HepG2 (cell line): Measurements from ENCODE around the gene GNA12. TPM values are rescaled to one million over a fixed set of nuclear protein-coding genes. Genes with fewer than 3 reads are reported as not detected.

Experiments
- BCL6 ChIP-seq: IDR thresholded peaks from 2 replicates; pipeline ENCODE4 v1.6.1; 2016; ENCODE audit warnings: missing genetic modification reagents, missing compliant biosample characterization
- FOXA1 ChIP-seq, 2 experiments: fragments of 450-650 bp in 1 of 2; sonication (generic) in 1 of 2; formaldehyde crosslinking in 1 of 2; IDR thresholded peaks; 2 replicates each; pipeline versions ENCODE4 v1.4.0 to v1.6.1; 2016 to 2020; ENCODE audit warnings: missing genetic modification reagents in 1 of 2
- HMG20A ChIP-seq: IDR thresholded peaks from 2 replicates; pipeline ENCODE4 v1.6.1; 2016; ENCODE audit warnings: borderline replicate concordance
- HOXA3 ChIP-seq: sonication (generic); formaldehyde crosslinking; IDR thresholded peaks from 2 replicates; pipeline ENCODE4 v1.5.0; 2020; ENCODE audit warnings: missing genetic modification reagents
- JUND ChIP-seq: sonication (generic); formaldehyde crosslinking; IDR thresholded peaks from 2 replicates; pipeline ENCODE4 v1.8.0; 2022; ENCODE audit warnings: mild to moderate bottlenecking, missing genetic modification reagents
- MEIS1 ChIP-seq: sonication (generic); formaldehyde crosslinking; IDR thresholded peaks from 2 replicates; pipeline ENCODE4 v1.9.0; 2021; ENCODE audit warnings: mild to moderate bottlenecking, missing genetic modification reagents, moderate library complexity, borderline replicate concordance
- NR2F1 ChIP-seq, 2 experiments: fragments of 450-650 bp in 1 of 2; formaldehyde crosslinking in 1 of 2; IDR thresholded peaks; 2 replicates each; pipeline versions ENCODE4 v1.5.0 to v1.6.1; 2016 to 2020; ENCODE audit warnings: mild to moderate bottlenecking in 1 of 2, missing compliant biosample characterization in 1 of 2, missing genetic modification reagents in 1 of 2, moderate library complexity in 1 of 2
- PHF21A ChIP-seq: sonication (generic); formaldehyde crosslinking; IDR thresholded peaks from 2 replicates; pipeline ENCODE4 v1.5.0; 2020; ENCODE audit warnings: mild to moderate bottlenecking, missing genetic modification reagents
- RBM22 ChIP-seq: fragments of 200-400 bp; formaldehyde crosslinking; optimal IDR thresholded peaks from 2 replicates; pipeline ENCODE3; 2017; ENCODE audit warnings: mild to moderate bottlenecking, low read length, moderate library complexity
- SRSF9 ChIP-seq: fragments of 200-400 bp; formaldehyde crosslinking; IDR thresholded peaks from 2 replicates; pipeline ENCODE4 v1.6.1; 2018; ENCODE audit warnings: borderline replicate concordance, mild to moderate bottlenecking, low read depth, low read length; ENCODE audit not compliant: insufficient read depth, poor library complexity, severe bottlenecking
- TBX3 ChIP-seq: fragments of 450-650 bp; IDR thresholded peaks from 2 replicates; pipeline ENCODE4 v1.6.1; 2017; ENCODE audit warnings: antibody characterized with exemption, mild to moderate bottlenecking, inconsistent platforms, borderline replicate concordance
- YEATS2 ChIP-seq: sonication (generic); formaldehyde crosslinking; IDR thresholded peaks from 2 replicates; pipeline ENCODE4 v1.4.0; 2020; ENCODE audit warnings: missing genetic modification reagents, borderline replicate concordance
- ZFP36L2 ChIP-seq: sonication (generic); formaldehyde crosslinking; IDR thresholded peaks from 2 replicates; pipeline ENCODE4 v1.4.0; 2020; ENCODE audit warnings: missing genetic modification reagents
- ZFP90 ChIP-seq: sonication (generic); formaldehyde crosslinking; IDR thresholded peaks from 2 replicates; pipeline ENCODE4 v1.8.0; 2022; ENCODE audit warnings: missing genetic modification reagents, mild to moderate bottlenecking, inconsistent platforms, borderline replicate concordance
- ZFX ChIP-seq: sonication (generic); formaldehyde crosslinking; IDR thresholded peaks from 2 replicates; pipeline ENCODE4 v1.4.0; 2020; ENCODE audit warnings: mild to moderate bottlenecking, low read depth, missing genetic modification reagents, moderate library complexity
- ZNF496 ChIP-seq: sonication (generic); formaldehyde crosslinking; IDR thresholded peaks from 2 replicates; pipeline ENCODE4 v1.8.1; 2023; ENCODE audit warnings: mild to moderate bottlenecking, moderate library complexity, missing genetic modification reagents; ENCODE audit not compliant: insufficient replicate concordance
- ZNF839 ChIP-seq: sonication (generic); formaldehyde crosslinking; IDR thresholded peaks from 2 replicates; pipeline ENCODE4 v1.4.0; 2020; ENCODE audit warnings: missing genetic modification reagents, mild to moderate bottlenecking, borderline replicate concordance
- ZSCAN20 ChIP-seq: sonication (generic); formaldehyde crosslinking; IDR thresholded peaks from 2 replicates; pipeline ENCODE4 v1.4.0; 2020; ENCODE audit warnings: missing genetic modification reagents, mild to moderate bottlenecking, borderline replicate concordance
- polyA plus RNA-seq, 8 experiments: library from polyadenylated mRNA; depleted of rRNA in 3 of 8; stranded (reverse) in 7 of 8; unstranded in 1 of 8; fragments of >200 nt; fragmentation: Illumina TruSeq in 4 of 8; extraction: Trizol in 4 of 8; gene quantifications; 2 replicates each; pipeline versions ENCODE4 v1.2.1 to v1.2.3, GENCODE V29; 2011 to 2016; ENCODE audit warnings: low read depth in 4 of 8, missing spikeins in 1 of 8, mixed read lengths in 1 of 8; ENCODE audit not compliant: insufficient read depth in 1 of 8
- total RNA-seq, 5 experiments: library from RNA; depleted of rRNA; stranded (reverse); fragments of >200 nt; fragmentation: Illumina TruSeq; extraction: Trizol; gene quantifications; 2 replicates each; pipeline ENCODE4 v1.2.3, GENCODE V29; 2016; ENCODE audit warnings: low read depth in 1 of 5
- TF ChIP-seq, protein P1 (sequence below): sonication (generic); formaldehyde crosslinking; IDR thresholded peaks from 2 replicates; pipeline ENCODE4 v1.4.0; 2020; ENCODE audit warnings: missing genetic modification reagents, low read depth, mild to moderate bottlenecking, borderline replicate concordance
- TF ChIP-seq, protein P2 (sequence below), 2 experiments: fragments of 450-650 bp in 1 of 2; sonication (generic) in 1 of 2; formaldehyde crosslinking; IDR thresholded peaks; 2 replicates each; pipeline versions ENCODE4 v1.5.0 to v1.8.0; 2020 to 2022; ENCODE audit warnings: mild to moderate bottlenecking in 1 of 2, missing genetic modification reagents in 1 of 2
- TF ChIP-seq, protein P3 (sequence below): sonication (generic); formaldehyde crosslinking; IDR thresholded peaks from 2 replicates; pipeline ENCODE4 v1.5.0; 2020; ENCODE audit warnings: missing genetic modification reagents
- TF ChIP-seq, protein P4 (sequence below): sonication (generic); formaldehyde crosslinking; IDR thresholded peaks from 2 replicates; pipeline ENCODE4 v1.4.0; 2020; ENCODE audit warnings: missing genetic modification reagents, borderline replicate concordance
- TF ChIP-seq, protein P5 (sequence below): IDR thresholded peaks from 2 replicates; pipeline ENCODE4 v1.6.1; 2016; ENCODE audit warnings: low read depth, control low read depth

GNA12 gene
- total and polyA plus RNA-seq, 2 of the 13 experiments (the other 11 are each of a cell fraction or from before 2014, with no cell fraction given): 16.2 to 50.9 TPM

DNA sequence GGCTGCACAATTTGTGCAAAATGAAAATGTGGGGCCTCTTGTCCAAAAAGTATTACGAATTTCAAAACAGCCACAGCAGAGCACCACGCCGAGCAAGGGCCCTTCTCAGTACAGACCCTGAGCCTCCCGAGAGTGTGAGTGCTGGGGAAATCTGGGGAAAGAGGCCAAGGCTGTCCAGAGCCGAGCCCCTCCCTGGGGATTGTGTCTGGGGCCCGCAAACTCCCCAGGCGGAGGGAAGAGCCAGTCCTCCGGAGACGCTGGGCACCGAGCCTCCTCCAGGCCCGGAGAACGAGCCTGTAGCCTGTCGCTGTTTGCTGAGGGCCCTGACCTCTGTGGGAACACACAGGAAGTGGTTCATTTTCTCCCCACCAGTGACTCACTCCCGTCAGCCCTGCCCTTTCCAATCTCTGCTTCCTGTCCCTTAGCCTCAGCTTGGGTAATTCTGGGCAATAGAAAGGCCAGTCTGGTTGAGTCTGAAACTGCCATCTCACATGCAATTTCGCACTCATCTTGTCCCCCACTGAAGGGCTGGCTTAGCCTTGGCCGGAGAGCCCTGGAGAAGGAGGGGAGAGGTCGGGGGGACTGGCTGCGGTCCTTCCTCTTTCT, 19.5 kb upstream of the GNA12 start (continued):
- TF ChIP-seq, protein P1, sequence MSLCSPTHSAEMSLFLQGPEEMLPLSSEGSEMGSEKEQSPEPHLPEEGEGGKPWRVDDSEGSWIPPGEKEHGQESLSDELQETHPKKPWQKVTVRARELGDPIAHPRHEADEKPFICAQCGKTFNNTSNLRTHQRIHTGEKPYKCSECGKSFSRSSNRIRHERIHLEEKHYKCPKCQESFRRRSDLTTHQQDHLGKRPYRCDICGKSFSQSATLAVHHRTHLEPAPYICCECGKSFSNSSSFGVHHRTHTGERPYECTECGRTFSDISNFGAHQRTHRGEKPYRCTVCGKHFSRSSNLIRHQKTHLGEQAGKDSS (CRISPR knock-in tag): peak; percentile 52; the same call in 1 of the 2 replicates
- TF ChIP-seq JUND (CRISPR knock-in tag): peak; percentile 94
- TF ChIP-seq RBM22: no peak
- peak; percentile 76 to 83 for TF ChIP-seq NR2F1 (CRISPR knock-in tag; IDR thresholded peaks at IDR 0.05)
- TF ChIP-seq HOXA3 (CRISPR knock-in tag): peak; percentile 74; the same call in 1 of the 2 replicates
- TF ChIP-seq, protein P2, sequence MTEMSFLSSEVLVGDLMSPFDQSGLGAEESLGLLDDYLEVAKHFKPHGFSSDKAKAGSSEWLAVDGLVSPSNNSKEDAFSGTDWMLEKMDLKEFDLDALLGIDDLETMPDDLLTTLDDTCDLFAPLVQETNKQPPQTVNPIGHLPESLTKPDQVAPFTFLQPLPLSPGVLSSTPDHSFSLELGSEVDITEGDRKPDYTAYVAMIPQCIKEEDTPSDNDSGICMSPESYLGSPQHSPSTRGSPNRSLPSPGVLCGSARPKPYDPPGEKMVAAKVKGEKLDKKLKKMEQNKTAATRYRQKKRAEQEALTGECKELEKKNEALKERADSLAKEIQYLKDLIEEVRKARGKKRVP (CRISPR knock-in tag; IDR thresholded peaks at IDR 0.05): peak in 1 of 2 experiments; percentile 47; a peak in 2 of 4 replicates
- TF ChIP-seq, protein P3, sequence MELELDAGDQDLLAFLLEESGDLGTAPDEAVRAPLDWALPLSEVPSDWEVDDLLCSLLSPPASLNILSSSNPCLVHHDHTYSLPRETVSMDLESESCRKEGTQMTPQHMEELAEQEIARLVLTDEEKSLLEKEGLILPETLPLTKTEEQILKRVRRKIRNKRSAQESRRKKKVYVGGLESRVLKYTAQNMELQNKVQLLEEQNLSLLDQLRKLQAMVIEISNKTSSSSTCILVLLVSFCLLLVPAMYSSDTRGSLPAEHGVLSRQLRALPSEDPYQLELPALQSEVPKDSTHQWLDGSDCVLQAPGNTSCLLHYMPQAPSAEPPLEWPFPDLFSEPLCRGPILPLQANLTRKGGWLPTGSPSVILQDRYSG (CRISPR knock-in tag): 0 out of 2 replicates have a peak, but pooled peaks have one; percentile 68
- TF ChIP-seq ZNF496 (CRISPR knock-in tag): no peak
- 0 out of 2 replicates have a peak, but pooled peaks have one; percentile 58 for TF ChIP-seq ZSCAN20 (CRISPR knock-in tag)
- no peak for TF ChIP-seq SRSF9
- peak; percentile 72; the same call in 1 of the 2 replicates for TF ChIP-seq HMG20A (CRISPR knock-in tag)
- peak; percentile 97 for TF ChIP-seq PHF21A (CRISPR knock-in tag)
- TF ChIP-seq YEATS2: peak; percentile 55; the same call in 1 of the 2 replicates
- TF ChIP-seq, protein P4, sequence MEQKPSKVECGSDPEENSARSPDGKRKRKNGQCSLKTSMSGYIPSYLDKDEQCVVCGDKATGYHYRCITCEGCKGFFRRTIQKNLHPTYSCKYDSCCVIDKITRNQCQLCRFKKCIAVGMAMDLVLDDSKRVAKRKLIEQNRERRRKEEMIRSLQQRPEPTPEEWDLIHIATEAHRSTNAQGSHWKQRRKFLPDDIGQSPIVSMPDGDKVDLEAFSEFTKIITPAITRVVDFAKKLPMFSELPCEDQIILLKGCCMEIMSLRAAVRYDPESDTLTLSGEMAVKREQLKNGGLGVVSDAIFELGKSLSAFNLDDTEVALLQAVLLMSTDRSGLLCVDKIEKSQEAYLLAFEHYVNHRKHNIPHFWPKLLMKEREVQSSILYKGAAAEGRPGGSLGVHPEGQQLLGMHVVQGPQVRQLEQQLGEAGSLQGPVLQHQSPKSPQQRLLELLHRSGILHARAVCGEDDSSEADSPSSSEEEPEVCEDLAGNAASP (CRISPR knock-in tag): peak; percentile 79; the same call in 1 of the 2 replicates
- TF ChIP-seq MEIS1 (CRISPR knock-in tag): 0 out of 2 replicates have a peak, but pooled peaks have one; percentile 27
- TF ChIP-seq BCL6 (CRISPR knock-in tag): 0 out of 2 replicates have a peak, but pooled peaks have one; percentile 27
- peak; percentile 93 for TF ChIP-seq ZFX
- peak; percentile 43; the same call in 1 of the 2 replicates for TF ChIP-seq ZNF839
- TF ChIP-seq ZFP36L2: no peak
- peak; percentile 81; the same call in 1 of the 2 replicates for TF ChIP-seq ZFP90 (CRISPR knock-in tag)
- no peak for TF ChIP-seq TBX3
- TF ChIP-seq, protein P5, sequence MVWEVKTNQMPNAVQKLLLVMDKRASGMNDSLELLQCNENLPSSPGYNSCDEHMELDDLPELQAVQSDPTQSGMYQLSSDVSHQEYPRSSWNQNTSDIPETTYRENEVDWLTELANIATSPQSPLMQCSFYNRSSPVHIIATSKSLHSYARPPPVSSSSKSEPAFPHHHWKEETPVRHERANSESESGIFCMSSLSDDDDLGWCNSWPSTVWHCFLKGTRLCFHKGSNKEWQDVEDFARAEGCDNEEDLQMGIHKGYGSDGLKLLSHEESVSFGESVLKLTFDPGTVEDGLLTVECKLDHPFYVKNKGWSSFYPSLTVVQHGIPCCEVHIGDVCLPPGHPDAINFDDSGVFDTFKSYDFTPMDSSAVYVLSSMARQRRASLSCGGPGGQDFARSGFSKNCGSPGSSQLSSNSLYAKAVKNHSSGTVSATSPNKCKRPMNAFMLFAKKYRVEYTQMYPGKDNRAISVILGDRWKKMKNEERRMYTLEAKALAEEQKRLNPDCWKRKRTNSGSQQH (CRISPR knock-in tag): peak; percentile 56; the same call in 1 of the 2 replicates
- no peak for TF ChIP-seq FOXA1 (IDR thresholded peaks at IDR 0.05)
- peak; percentile 76 for TF ChIP-seq FOXA1 (CRISPR knock-in tag; IDR thresholded peaks at IDR 0.05)
